GM11168 (cell line): ENCODE data around the gene MTG1.

Experiments
- in situ Hi-C: fragments of 300-500 bp; cut with MboI; formaldehyde crosslinking; loops from one replicate; pipeline ENCODE4 v1.12.0; 2022; ENCODE audit warnings: low sequenced_read_pairs; ENCODE audit not compliant: unreplicated experiment

The MTG1 gene

GRCh38 chr10:133396035-133396624, 2.2 kb downstream of the MTG1 start:
- in situ Hi-C loops = no loop called here

- in situ Hi-C loops = no loop called here
Measured at GRCh38 chr10:133397938-133398337, 4.0 kb downstream of the MTG1 start.

DNA sequence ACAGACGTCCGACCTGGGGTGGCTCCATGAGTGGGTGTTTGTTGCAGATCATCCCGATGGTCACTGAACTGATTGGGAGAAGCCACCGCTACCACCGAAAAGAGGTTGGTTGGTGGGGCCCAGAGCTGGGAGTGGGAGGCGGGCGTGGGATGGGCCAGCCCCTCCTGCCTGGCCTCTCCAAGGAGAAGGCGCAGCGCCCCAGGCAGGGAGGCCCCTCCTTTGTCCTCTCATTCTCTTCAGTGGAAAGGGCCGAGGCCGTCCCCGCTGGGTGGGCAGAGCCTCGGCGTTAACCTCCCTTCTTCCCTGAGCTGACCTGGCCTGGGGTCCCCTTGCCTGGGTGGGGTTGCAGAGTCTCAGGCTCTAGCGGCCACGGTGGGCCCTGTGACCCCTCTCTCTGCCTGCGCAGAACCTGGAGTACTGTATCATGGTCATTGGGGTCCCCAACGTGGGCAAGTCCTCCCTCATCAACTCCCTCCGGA, 5.2 kb downstream of the MTG1 start:
- in situ Hi-C loops = no loop called here

- in situ Hi-C loops = no loop called here
Measured at GRCh38 chr10:133400624-133401424, 6.9 kb downstream of the MTG1 start.

DNA sequence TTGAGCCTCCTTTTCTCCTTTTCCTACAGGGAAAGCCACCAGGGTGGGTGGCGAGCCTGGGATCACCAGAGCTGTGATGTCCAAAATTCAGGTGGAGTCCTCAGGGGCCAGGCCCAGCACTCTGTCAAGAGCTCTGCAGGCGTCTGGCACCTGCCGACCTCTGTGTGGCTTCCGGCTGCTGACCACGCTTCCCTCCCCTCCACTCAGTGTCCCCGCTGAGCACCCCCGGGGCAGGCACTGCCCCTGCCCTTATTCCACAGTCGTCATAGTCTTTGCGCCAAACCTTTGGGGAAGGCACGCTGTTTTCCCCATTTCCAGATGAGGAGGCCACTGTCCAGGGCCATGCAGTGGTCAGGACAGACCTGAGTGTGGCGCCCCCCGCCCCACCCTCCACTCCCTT, 7.5 kb downstream of the MTG1 start:
- in situ Hi-C loops = no loop called here

DNA sequence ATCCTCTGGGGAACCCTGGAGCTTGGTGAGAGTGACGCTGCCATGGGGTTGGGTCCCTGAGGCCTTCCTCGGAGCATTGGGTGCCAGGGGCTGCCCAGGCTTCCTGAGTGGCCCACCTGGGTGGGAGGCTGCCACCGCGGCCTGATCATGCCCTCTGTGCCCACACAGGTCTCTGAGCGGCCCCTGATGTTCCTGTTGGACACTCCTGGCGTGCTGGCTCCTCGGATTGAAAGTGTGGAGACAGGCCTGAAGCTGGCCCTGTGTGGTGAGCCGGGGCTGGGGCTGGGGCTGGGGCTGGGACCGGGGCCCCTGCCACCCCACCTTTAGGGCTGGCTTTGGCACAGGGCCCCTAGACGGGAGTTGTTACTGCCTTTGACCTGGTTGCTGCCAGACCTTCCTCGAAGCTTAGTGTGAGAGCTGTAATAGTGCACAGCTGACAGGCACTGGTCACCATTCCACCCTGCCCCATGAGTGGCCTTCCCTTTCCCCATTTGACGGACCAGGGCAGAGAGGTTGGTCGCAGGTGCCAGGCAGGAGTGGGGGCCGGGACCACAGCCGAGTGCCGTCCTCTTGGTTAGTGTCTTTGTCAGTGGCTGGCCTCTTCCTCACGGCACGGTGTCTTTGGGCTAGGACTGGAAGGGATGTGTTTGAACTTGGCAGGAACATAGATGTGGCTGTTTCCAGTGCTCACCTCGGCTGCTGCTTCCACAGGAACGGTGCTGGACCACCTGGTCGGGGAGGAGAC, 8.2 kb downstream of the MTG1 start:
- in situ Hi-C loops = no loop called here

- in situ Hi-C loops = no loop called here
Measured at GRCh38 chr10:133403359-133403758, 9.4 kb downstream of the MTG1 start.

DNA sequence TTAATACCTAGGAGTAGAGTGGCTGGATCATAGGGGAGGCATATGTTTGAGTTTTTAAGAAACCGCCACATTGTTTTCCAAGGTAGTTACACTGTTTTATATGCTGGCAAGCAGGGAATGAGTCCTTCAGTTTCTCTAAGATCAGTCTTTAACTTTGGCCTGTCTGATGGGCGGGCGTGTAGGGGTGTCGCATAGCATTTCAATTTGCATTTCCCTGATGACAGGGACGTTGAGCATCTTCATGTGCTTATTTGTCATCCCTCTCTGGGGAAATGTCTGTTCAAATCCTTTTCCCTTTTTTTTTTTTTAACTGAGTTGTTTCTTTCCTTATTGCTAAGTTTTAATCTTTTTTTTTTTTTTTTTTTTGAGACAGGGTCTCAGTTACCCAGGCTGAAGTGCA, 9.8 kb downstream of the MTG1 start:
- in situ Hi-C loops = no loop called here

- in situ Hi-C loops = no loop called here
Measured at GRCh38 chr10:133405272-133405671, 11.3 kb downstream of the MTG1 start.

DNA sequence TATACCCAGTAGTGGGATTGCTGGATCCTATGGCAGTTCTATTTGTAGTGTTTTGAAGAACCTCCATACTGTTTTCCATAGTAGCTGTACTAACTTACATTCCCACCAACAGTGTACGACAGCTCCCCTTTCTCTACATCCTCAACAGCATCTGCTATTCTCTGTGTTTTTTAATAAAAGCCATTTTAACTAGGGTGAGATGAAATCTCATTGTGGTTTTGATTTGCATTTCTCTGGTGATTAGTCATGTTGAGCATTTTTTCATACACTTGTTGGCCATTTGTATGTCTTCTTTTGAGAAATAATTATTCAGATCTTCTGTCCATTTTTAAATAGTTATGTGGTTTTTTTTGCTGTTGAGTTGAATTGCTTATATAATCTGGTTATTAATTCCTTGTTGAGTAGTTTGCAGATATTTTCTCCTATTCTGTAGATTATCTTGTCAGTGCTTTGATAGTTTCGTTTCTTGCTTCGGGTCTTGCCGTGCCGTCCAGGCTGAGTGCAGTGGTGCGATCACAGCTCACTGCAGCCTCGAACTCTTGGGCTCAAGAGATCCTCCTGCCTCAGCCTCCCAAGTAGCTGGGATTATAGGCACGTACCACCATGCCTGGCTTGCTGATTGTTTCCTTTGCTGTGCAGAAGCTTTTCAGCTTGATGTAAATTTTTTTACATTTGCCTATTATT, 12.0 kb downstream of the MTG1 start:
- in situ Hi-C loops = no loop called here

GRCh38 chr10:133411523-133412380, 17.8 kb downstream of the MTG1 start:
- in situ Hi-C loops = loop anchor here (5.0 kb wide), 1 partner anchor 151 kb away; no protein-coding TSS in a partner anchor

- in situ Hi-C loops = loop anchor here (5.0 kb wide), 1 partner anchor 150 kb away; no protein-coding TSS in a partner anchor
Measured at GRCh38 chr10:133412381-133412711, 18.4 kb downstream of the MTG1 start.

GRCh38 chr10:133414401-133414800, 20.4 kb downstream of the MTG1 start:
- in situ Hi-C loops = loop anchor here (5.0 kb wide), 1 partner anchor 148 kb away; no protein-coding TSS in a partner anchor

GRCh38 chr10:133415752-133416151, 21.8 kb downstream of the MTG1 start:
- in situ Hi-C loops = no loop called here

DNA sequence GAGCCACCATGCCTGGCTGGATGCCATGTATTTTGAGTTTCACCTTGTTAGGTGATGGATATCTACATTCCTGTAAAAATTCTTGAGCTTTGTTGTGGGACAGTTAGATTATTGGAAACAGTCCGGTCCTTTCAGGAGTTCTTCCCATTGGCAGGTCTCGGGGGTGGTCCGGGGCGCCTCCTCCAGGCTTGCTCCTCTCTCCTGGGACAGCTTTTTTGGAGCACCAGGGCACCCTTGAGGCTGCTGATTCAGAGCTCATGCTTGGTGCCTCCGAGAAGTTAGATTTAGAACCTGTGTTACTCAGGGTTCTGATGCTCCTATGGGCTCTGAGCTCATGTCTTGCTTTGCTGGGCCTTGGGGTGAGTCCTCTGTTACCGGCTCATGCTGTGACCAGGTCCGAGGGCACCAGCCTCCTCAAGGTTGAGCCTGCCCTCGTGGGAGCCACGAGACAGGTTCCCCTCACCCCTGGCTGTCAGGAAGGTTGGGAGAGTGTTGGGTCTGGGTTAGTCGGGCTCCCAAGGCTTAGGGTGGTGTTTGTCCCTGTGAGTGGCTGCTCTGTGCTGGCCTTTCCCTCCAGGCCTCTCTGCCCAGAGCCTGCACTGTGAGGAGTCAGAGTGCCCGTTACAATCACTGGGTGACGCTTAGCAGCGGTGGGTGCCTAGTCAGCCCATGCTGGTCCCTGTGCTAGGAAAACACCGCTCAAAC, 24.5 kb downstream of the MTG1 start:
- in situ Hi-C loops = no loop called here

GRCh38 chr10:133419211-133419950, 25.4 kb downstream of the MTG1 start:
- in situ Hi-C loops = no loop called here

GRCh38 chr10:133420028-133420427, 26.1 kb downstream of the MTG1 start:
- in situ Hi-C loops = no loop called here

- in situ Hi-C loops = no loop called here
Measured at GRCh38 chr10:133420579-133420978, 26.6 kb downstream of the MTG1 start.
